Vagina (tissue), 2 donors: ENCODE results near the gene ELFN2. TPM values are rescaled to one million over a fixed set of nuclear protein-coding genes. Genes with fewer than 3 reads are reported as not detected.

Experiments used
- DNase-seq, 2 donors: peaks; one replicate each; pipeline ENCODE4 v3.0.0-alpha.2; 2017; ENCODE audit errors: extremely low spot score in 2 of 2
- H3K27ac ChIP-seq: fragments of 200-600 bp; sonication (generic); one replicate; pipeline ENCODE4 v1.5.1; 2019
- H3K27me3 ChIP-seq: fragments of 200-600 bp; sonication (generic); one replicate; pipeline ENCODE4 v1.5.1; 2019
- H3K36me3 ChIP-seq, 2 donors: fragments of 200-600 bp; sonication (generic); one replicate each; pipeline ENCODE4 v1.5.1; 2017 to 2019
- H3K4me1 ChIP-seq: fragments of 200-600 bp; sonication (generic); one replicate; pipeline ENCODE4 v1.5.1; 2019
- H3K4me3 ChIP-seq, 2 donors: fragments of 200-600 bp; sonication (generic); 1 replicate in 1 of 2; 2 replicates in 1 of 2; pipeline ENCODE4 v1.5.1; 2016 to 2019
- H3K9me3 ChIP-seq: fragments of 200-600 bp; sonication (generic); one replicate; pipeline ENCODE4 v1.5.1; 2019
- POLR2A ChIP-seq, 2 donors: fragments of 450-650 bp; IDR thresholded peaks; one replicate each; pipeline ENCODE4 v1.6.1; 2017; ENCODE audit warnings: antibody characterized with exemption in 2 of 2, mild to moderate bottlenecking in 2 of 2, moderate library complexity in 2 of 2
- POLR2AphosphoS5 ChIP-seq, 2 donors: sonication (generic); formaldehyde crosslinking; IDR thresholded peaks; one replicate each; pipeline ENCODE4 v1.9.0; 2017; ENCODE audit warnings: antibody characterized with exemption in 2 of 2, mild to moderate bottlenecking in 2 of 2, low read depth in 1 of 2; ENCODE audit not compliant: insufficient read depth in 1 of 2
- intact Hi-C: fragments of 100-400 bp; cut with DNase I; formaldehyde crosslinking; loops from one replicate; pipeline ENCODE4 v1.15.1; 2023
- total RNA-seq: library from RNA; depleted of rRNA; stranded (reverse); fragments of >200 nt; gene quantifications from one replicate; pipeline ENCODE4 v1.2.3, GENCODE V29; 2016
- TF ChIP-seq, protein P1 (sequence below), 3 experiments: fragments of 450-650 bp in 2 of 3; fragments of 200-600 bp in 1 of 3; sonication (generic) in 1 of 3; IDR thresholded peaks; one replicate each; pipeline ENCODE4 v1.5.1; 2017 to 2019; ENCODE audit warnings: antibody characterized with exemption in 3 of 3, mild to moderate bottlenecking in 2 of 3, moderate library complexity in 2 of 3

Gene ELFN2
- total RNA-seq, 1 donor from 2014 or later: not detected

DNA sequence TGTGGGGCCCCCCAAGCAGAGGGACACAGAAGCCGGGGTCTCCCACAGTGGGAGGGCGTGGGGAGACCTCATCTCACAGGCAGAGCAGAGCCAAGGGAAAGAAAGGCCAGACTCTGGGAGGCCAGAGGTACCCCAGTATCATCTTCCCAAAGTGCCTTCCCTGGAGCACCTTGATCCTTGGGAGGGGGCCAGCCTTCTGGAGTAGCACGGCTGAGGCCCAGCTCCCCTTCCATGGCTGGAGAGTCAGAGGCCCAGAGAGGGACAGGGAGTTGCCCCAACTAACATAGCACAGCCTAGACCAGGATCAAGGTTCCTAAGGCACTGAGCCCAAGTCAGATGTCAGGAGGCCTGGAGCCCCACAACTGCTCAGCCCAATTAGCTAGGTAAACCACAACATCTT is 50.6 kb downstream of the ELFN2 start:
- Histone ChIP-seq H3K4me3 (no peak overlapping the region), H3K36me3 (no peaks in the 10 kb centered on the region), H3K4me1 (no peaks in the 10 kb centered on the region), H3K27ac (no peak overlapping the region), H3K9me3 (no peaks in the 10 kb centered on the region), H3K27me3 (no peaks in the 10 kb centered on the region)
- TF ChIP-seq, protein P1, sequence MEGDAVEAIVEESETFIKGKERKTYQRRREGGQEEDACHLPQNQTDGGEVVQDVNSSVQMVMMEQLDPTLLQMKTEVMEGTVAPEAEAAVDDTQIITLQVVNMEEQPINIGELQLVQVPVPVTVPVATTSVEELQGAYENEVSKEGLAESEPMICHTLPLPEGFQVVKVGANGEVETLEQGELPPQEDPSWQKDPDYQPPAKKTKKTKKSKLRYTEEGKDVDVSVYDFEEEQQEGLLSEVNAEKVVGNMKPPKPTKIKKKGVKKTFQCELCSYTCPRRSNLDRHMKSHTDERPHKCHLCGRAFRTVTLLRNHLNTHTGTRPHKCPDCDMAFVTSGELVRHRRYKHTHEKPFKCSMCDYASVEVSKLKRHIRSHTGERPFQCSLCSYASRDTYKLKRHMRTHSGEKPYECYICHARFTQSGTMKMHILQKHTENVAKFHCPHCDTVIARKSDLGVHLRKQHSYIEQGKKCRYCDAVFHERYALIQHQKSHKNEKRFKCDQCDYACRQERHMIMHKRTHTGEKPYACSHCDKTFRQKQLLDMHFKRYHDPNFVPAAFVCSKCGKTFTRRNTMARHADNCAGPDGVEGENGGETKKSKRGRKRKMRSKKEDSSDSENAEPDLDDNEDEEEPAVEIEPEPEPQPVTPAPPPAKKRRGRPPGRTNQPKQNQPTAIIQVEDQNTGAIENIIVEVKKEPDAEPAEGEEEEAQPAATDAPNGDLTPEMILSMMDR (IDR thresholded peaks at IDR 0.05): no peak
- TF ChIP-seq POLR2A (IDR thresholded peaks at IDR 0.05) (no peak), POLR2AphosphoS5 (IDR thresholded peaks at IDR 0.05; ENCODE audit: insufficient read depth in 1 of 2, low read depth in 1 of 2) (no peak)
- no peak for DNase-seq
- intact Hi-C loops: no loop called here

DNA sequence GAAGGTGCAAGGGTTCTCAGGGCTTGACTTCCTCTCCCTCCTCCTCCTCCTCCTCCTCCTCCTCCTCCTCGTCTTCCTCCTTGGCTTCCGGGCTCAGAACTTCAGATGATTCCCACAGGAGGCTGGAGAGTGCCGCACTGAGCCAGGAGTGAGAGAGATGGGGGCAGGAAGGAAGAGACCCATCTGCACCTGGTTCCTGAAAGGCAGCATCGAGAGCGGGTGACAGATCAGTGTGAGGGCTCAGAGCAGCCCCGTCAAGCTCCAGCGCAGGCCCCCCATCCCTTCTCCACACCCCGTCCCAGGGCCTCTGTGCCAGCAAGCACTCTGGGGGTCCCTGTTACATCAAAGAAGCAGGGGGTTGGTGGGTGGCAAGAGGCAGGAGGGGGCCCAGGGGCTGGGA is 51.5 kb downstream of the ELFN2 start:
- H3K4me3 ChIP-seq: no peak overlapping the region
- TF ChIP-seq, protein P1 (IDR thresholded peaks at IDR 0.05): no peak
- no peak for TF ChIP-seq POLR2AphosphoS5 (IDR thresholded peaks at IDR 0.05; ENCODE audit: insufficient read depth in 1 of 2, low read depth in 1 of 2)
- TF ChIP-seq POLR2A (IDR thresholded peaks at IDR 0.05): no peak
- DNase-seq: no peak
- H3K27ac ChIP-seq: no peak overlapping the region
- intact Hi-C loops: no loop called here
- H3K9me3 ChIP-seq: no peaks in the 10 kb centered on the region
- no peaks in the 10 kb centered on the region for H3K27me3 ChIP-seq
- H3K36me3 ChIP-seq: no peaks in the 10 kb centered on the region
- no peaks in the 10 kb centered on the region for H3K4me1 ChIP-seq

DNA sequence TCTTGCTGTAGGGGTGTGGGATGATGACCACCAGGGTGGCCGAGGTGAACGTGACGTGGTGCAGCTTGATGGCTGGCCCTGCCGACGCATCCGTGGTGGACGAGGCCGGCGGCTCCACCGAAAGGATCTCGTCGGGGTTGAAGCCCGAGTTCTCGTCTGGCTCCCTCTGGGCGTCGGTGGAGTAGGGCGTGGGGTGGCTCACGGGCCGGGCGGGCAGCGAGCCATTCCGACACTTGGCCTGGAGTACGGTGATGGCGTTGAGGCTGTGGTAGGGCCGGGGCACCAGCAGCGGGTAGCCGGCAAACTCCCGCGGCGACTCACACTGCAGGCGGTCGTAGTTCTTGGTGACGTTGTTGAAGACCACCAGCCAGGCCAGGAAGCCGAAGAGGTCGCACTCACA is 52.7 kb downstream of the ELFN2 start:
- no peaks in the 10 kb centered on the region for H3K27me3 ChIP-seq

DNA sequence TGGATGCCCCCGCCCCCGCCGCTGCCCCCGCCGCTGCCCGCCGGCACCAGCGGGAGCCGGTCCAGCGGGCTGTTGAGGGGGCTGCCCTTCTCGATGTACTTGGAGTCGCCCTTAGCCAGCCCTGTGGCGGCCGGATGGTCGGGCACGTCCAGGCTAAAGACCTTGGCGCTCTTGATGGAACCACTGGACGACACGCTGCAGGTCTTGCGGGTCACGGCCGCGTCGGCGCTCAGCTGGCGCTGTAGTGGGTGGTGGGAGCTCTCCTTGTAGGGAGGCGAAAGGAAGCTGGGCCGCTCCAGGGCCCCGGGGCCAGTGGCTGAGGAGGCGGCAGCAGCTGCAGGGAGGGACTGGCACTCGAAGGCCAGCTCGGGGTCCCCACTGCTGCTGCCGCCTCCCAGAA is 53.8 kb downstream of the ELFN2 start:
- TF ChIP-seq, protein P1 (IDR thresholded peaks at IDR 0.05): no peak
- TF ChIP-seq POLR2A (IDR thresholded peaks at IDR 0.05) (no peak), POLR2AphosphoS5 (IDR thresholded peaks at IDR 0.05; ENCODE audit: insufficient read depth in 1 of 2, low read depth in 1 of 2) (no peak)
- H3K27me3 ChIP-seq: no peaks in the 10 kb centered on the region
- no peaks in the 10 kb centered on the region for H3K9me3 ChIP-seq
- intact Hi-C loops: no loop called here
- no peaks in the 10 kb centered on the region for H3K4me1 ChIP-seq
- no peak for DNase-seq
- no peak overlapping the region for H3K4me3 ChIP-seq
- H3K27ac ChIP-seq: no peak overlapping the region
- no peaks in the 10 kb centered on the region for H3K36me3 ChIP-seq

More for the DNA sequence above, 52.7 kb downstream of the ELFN2 start:
- H3K36me3 ChIP-seq: no peaks in the 10 kb centered on the region
- H3K4me3 ChIP-seq: no peak overlapping the region
- TF ChIP-seq POLR2AphosphoS5 (IDR thresholded peaks at IDR 0.05; ENCODE audit: insufficient read depth in 1 of 2, low read depth in 1 of 2) (no peak), POLR2A (IDR thresholded peaks at IDR 0.05) (no peak)
- TF ChIP-seq, protein P1 (IDR thresholded peaks at IDR 0.05): no peak
- intact Hi-C loops: no loop called here
- no peak for DNase-seq
- H3K4me1 ChIP-seq: no peaks in the 10 kb centered on the region
- no peaks in the 10 kb centered on the region for H3K9me3 ChIP-seq
- H3K27ac ChIP-seq: no peak overlapping the region

DNA sequence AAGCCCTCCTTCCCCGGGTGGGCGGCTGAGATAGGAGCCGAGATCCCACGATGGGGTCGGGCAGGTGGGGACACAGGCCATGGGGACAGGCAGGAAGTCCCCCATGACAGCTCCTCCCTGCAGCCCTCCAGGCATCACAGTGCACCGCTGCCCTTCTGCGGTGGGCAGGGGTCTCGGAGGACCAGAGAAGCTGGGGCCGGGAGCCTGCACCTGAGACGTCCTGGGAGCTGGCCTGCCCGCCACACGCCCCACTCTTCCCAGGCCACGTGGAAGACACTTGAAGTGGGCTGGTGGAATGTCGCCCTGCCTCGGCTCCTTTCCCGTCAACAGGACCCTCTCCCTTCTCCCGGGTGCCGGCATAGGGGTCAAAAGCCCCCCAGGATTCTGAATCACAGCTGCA is 55.4 kb downstream of the ELFN2 start:
- no peak for DNase-seq
- intact Hi-C loops: no loop called here
- Histone ChIP-seq H3K4me3 (no peak overlapping the region), H3K9me3 (no peaks in the 10 kb centered on the region), H3K36me3 (no peaks in the 10 kb centered on the region), H3K27me3 (no peaks in the 10 kb centered on the region), H3K4me1 (no peaks in the 10 kb centered on the region), H3K27ac (no peak overlapping the region)
- TF ChIP-seq POLR2A (IDR thresholded peaks at IDR 0.05) (no peak), POLR2AphosphoS5 (IDR thresholded peaks at IDR 0.05; ENCODE audit: insufficient read depth in 1 of 2, low read depth in 1 of 2) (no peak)
- TF ChIP-seq, protein P1 (IDR thresholded peaks at IDR 0.05): no peak
